GM12874 (cell line): ENCODE data around the gene RASEF.

Source experiments
- TF ChIP-seq, protein P1 (sequence below): IDR thresholded peaks from 2 replicates; pipeline ENCODE4 v1.5.1; 2011; ENCODE audit warnings: low read depth, mild to moderate bottlenecking, control low read depth, low read length, moderate library complexity; ENCODE audit not compliant: insufficient read depth

The RASEF gene

DNA sequence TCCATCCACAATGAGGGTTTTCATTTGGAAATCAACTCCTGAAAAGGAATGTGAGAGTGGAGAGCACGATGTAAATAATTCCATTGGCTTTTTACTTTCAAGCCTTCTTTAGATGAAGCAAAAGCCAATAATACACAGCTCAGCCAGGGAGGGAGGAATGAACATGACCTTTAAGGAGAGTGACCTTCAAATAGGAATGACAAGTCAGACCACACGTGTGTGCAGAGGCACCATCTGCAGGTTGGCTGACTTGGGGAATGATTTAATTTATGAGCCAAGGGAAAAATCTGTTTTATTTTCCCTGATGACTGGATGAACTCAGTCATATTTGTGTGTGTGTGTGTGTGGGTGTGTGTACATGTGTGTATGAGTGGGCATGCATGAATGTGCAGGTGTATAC is 64.5 kb downstream of the RASEF start:
- TF ChIP-seq, protein P1, sequence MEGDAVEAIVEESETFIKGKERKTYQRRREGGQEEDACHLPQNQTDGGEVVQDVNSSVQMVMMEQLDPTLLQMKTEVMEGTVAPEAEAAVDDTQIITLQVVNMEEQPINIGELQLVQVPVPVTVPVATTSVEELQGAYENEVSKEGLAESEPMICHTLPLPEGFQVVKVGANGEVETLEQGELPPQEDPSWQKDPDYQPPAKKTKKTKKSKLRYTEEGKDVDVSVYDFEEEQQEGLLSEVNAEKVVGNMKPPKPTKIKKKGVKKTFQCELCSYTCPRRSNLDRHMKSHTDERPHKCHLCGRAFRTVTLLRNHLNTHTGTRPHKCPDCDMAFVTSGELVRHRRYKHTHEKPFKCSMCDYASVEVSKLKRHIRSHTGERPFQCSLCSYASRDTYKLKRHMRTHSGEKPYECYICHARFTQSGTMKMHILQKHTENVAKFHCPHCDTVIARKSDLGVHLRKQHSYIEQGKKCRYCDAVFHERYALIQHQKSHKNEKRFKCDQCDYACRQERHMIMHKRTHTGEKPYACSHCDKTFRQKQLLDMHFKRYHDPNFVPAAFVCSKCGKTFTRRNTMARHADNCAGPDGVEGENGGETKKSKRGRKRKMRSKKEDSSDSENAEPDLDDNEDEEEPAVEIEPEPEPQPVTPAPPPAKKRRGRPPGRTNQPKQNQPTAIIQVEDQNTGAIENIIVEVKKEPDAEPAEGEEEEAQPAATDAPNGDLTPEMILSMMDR: no peak

DNA sequence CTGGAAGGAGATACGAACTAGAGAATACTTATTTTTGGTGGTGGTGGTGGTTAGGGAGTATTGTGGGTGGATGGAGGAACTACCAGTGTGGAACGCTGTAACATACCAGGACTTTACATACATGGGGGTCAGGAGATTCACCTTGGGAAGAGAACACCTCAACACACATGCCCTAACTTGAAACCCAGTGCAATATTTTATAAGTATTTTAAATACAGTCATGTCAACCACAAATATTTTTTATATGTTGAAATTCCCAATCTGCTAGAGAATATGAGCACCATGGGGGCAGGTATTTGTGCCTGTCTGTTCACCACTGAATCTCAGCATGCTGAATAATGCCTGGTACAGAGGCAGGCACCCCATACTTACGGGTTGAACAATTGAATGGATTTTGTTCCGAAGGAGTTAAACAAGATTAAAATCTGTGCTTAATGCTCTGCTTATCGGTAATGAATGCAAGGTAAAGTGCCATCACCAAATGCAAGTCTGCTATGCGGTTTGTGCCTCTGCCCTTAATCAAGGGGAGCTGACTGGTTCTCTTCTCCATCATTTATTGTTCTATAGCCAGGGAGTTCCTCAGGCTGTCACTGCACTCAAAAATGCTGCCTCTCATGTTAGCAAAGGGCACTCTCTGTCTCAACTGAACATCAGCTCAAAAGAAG is 65.3 kb downstream of the RASEF start:
- TF ChIP-seq, protein P1: no peak

DNA sequence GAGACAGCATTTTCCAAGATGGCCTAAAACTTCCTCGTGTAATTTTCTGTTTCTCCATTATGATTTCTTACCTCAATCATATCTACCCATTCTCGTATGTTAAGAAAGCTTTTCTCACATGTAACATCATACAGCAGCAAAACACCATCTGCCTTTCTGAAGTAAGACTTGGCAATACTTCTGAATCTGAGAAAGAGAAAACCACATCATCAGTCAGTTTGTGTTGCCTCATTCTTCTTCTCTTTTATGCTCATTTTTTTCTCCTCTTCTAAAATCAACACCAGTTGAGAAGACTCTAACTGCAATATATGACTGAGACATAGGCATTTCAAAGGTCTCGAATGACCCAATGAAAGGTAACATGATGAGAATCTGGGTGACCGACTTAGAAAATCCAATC is 66.0 kb downstream of the RASEF start:
- TF ChIP-seq, protein P1: no peak

DNA sequence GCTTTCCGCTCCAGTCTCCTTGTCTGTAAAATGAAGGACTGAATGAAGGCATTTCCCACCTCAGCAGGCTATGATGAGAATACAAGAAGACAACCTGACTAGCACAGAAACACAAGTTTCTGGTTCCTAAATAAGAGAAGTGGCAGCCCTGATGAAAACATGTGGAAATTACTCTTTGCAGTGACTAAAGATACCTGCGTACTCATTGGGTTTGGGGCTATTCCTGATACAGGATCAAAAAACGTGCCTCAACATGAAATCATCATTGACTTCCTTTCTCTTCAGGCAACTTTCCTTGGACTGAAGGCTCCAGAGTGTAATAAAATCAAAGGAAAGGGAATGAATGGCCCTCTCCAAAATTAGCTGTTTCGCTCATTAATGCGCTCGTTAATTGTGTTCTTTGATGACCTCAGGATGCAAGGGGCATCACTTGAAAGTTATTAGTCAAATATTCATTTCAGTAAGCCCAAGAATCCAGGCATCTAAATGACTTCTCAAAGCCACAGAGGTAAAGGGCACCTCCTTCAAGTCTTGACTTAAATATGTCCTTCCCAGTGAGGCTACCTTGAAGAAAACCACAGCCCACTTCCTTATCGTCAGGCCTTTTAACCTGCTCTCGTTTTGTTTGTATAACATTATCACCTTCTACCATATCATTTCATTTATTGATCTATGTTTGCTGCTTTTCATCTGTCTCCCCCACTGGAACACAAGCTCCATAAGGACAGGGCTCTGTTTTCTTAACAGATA is 68.9 kb downstream of the RASEF start:
- TF ChIP-seq, protein P1: no peak

DNA sequence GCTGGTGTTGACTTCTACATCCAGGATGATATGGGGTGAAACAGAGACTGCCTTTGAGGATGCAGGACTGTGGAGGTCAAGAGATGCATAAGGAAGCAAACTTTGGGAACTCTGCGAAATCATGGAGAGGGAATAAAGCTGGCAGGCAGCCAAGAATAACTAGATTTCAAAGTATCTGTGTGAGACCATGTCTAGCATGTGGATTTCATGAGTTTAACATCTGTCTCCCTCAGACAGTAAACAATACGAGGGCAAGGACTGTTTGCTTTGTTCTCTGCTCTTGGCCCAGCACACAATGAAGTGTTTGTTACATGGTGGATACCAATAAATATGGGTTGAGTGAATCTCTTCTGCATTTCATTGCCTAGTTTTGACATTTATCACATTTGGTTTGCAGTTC is 71.3 kb downstream of the RASEF start:
- TF ChIP-seq, protein P1: no peak

DNA sequence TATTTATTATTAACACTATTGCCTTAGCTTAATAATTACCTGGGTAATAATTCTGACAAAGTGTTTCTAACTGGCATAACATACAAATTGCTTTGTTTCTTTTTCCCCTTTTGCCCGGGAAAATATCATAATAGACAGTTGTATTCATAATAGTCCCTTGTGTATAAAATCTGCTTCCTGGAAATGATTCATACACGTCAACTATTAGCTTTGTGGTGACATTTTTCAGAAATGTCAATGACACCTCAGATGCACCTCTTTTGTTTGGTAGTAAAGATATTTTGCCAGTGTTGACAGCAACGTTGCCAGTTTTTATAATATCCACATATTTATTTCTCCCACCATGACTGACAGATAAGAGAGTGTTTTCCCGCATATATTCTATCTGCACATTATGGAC is 73.0 kb downstream of the RASEF start:
- TF ChIP-seq, protein P1: no peak

DNA sequence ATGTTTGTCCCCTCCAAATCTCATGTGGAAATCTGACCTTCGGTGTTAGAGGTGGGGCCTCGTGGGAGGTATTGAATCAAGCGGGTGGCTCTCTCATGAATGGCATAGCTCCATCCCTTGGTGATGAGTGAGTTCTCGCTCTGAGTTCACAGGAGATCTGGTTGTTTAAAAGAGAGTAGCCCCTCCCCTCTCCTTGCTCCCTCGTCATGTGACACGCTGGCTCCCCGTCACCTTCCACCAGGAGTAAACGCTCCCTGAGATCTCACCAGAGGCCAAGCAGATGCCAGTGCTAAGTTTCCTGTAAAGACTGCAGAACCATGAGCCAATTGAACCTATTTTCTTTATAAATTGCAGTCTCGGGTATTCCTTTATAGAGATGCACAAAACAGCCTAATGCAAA is 74.5 kb downstream of the RASEF start:
- TF ChIP-seq, protein P1: no peak
